ENCODE data around the gene CENPO. TPM values are rescaled to one million over a fixed set of nuclear protein-coding genes. Genes with fewer than 3 reads are reported as not detected.

The CENPO gene
- total RNA-seq, 1 donor from 2014 or later, result 17.5 TPM

DNA sequence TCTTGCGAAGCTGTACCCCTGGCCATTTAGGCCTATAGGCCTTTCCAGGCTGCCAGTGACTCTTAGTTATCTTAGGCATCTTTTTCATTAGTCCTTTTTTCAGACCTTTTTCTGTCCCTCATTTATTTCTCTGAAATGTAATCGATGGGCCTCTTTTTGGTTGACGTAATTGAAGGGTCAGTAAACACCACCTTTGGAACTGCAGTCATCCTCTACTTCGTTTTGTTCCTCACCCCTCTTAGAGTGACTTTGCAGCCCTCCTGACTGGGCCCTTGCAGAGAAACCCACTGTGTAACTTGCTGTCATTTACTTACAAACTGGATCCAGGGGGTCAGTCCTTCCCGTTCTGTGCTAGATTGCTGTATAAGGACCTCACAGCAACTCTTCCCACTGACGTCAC lies 23.2 kb downstream of the CENPO start:
- FAIRE-seq, result no peak
- TF ChIP-seq, protein P1, sequence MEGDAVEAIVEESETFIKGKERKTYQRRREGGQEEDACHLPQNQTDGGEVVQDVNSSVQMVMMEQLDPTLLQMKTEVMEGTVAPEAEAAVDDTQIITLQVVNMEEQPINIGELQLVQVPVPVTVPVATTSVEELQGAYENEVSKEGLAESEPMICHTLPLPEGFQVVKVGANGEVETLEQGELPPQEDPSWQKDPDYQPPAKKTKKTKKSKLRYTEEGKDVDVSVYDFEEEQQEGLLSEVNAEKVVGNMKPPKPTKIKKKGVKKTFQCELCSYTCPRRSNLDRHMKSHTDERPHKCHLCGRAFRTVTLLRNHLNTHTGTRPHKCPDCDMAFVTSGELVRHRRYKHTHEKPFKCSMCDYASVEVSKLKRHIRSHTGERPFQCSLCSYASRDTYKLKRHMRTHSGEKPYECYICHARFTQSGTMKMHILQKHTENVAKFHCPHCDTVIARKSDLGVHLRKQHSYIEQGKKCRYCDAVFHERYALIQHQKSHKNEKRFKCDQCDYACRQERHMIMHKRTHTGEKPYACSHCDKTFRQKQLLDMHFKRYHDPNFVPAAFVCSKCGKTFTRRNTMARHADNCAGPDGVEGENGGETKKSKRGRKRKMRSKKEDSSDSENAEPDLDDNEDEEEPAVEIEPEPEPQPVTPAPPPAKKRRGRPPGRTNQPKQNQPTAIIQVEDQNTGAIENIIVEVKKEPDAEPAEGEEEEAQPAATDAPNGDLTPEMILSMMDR (IDR thresholded peaks at IDR 0.05; ENCODE audit: insufficient read depth, low read depth, low read length), result no peak
- TF ChIP-seq EZH2 (IDR thresholded peaks at IDR 0.05; ENCODE audit: insufficient read depth, low read length), result no peak
- no peak overlapping the region for H3K27ac Mint-ChIP-seq (ENCODE audit: unreplicated experiment)
- peaks cover 14% of the 10 kb centered on the region for H3K4me1 Mint-ChIP-seq (ENCODE audit: low read depth, unreplicated experiment)
- Histone ChIP-seq H3K27me3 (ENCODE audit: insufficient read depth, low read length) (no peaks in the 10 kb centered on the region), H3K27ac (ENCODE audit: low read depth, low read length) (peak overlapping the region; percentile 74), H3K4me3 (ENCODE audit: insufficient read depth, low read depth, low read length) (peak overlapping the region; percentile 7), H3K79me2 (ENCODE audit: insufficient read depth, low read length) (peaks cover 48% of the 10 kb centered on the region), H3K4me2 (ENCODE audit: low read length) (peak overlapping the region; percentile 57), H2AFZ (ENCODE audit: low read depth, low read length) (peak overlapping the region; percentile 6), H3K9me3 (ENCODE audit: insufficient read depth, low read depth, low read length) (no peaks in the 10 kb centered on the region), H4K20me1 (ENCODE audit: insufficient read depth, low read length) (peaks cover 5% of the 10 kb centered on the region), H3K9ac (ENCODE audit: low read length) (peak overlapping the region; percentile 42), H3K4me1 (ENCODE audit: insufficient read depth, low read length) (peaks cover 18% of the 10 kb centered on the region), H3K36me3 (ENCODE audit: insufficient read depth, low read length) (peaks cover 35% of the 10 kb centered on the region)
- H3K36me3 Mint-ChIP-seq (ENCODE audit: low read depth, unreplicated experiment), result peaks cover 17% of the 10 kb centered on the region
- H3K4me3 Mint-ChIP-seq (ENCODE audit: unreplicated experiment), result no peak overlapping the region
- DNase-seq (ENCODE audit: low read depth), result no peak
- H3K9me3 Mint-ChIP-seq (ENCODE audit: unreplicated experiment), result no peaks in the 10 kb centered on the region
- no peaks in the 10 kb centered on the region for H3K27me3 Mint-ChIP-seq (ENCODE audit: low read depth, unreplicated experiment)

GRCh38 chr2:24816884-24817283 lies 23.7 kb downstream of the CENPO start:
- no peaks in the 10 kb centered on the region for H3K9me3 ChIP-seq (ENCODE audit: insufficient read depth, low read depth, low read length)
- H3K4me1 ChIP-seq (ENCODE audit: insufficient read depth, low read length), result peaks cover 18% of the 10 kb centered on the region
- peak overlapping the region; percentile 42 for H3K9ac ChIP-seq (ENCODE audit: low read length)
- Mint-ChIP-seq H3K27ac (ENCODE audit: unreplicated experiment) (peak overlapping the region; percentile 31), H3K36me3 (ENCODE audit: low read depth, unreplicated experiment) (peaks cover 14% of the 10 kb centered on the region), H3K4me1 (ENCODE audit: low read depth, unreplicated experiment) (peaks cover 14% of the 10 kb centered on the region), H3K9me3 (ENCODE audit: unreplicated experiment) (no peaks in the 10 kb centered on the region), H3K4me3 (ENCODE audit: unreplicated experiment) (no peak overlapping the region), H3K27me3 (ENCODE audit: low read depth, unreplicated experiment) (no peaks in the 10 kb centered on the region)
- peaks cover 45% of the 10 kb centered on the region for H3K79me2 ChIP-seq (ENCODE audit: insufficient read depth, low read length)
- H2AFZ ChIP-seq (ENCODE audit: low read depth, low read length), result peak overlapping the region; percentile 6
- no peaks in the 10 kb centered on the region for H3K27me3 ChIP-seq (ENCODE audit: insufficient read depth, low read length)
- FAIRE-seq, result peak; percentile 58
- H3K36me3 ChIP-seq (ENCODE audit: insufficient read depth, low read length), result peaks cover 39% of the 10 kb centered on the region
- TF ChIP-seq, protein P1 (IDR thresholded peaks at IDR 0.05; ENCODE audit: insufficient read depth, low read depth, low read length), result no peak
- TF ChIP-seq EZH2 (IDR thresholded peaks at IDR 0.05; ENCODE audit: insufficient read depth, low read length), result no peak
- H3K4me2 ChIP-seq (ENCODE audit: low read length), result peak overlapping the region; percentile 57
- peak overlapping the region; percentile 74 for H3K27ac ChIP-seq (ENCODE audit: low read depth, low read length)
- peak overlapping the region; percentile 7 for H3K4me3 ChIP-seq (ENCODE audit: insufficient read depth, low read depth, low read length)
- H4K20me1 ChIP-seq (ENCODE audit: insufficient read depth, low read length), result peaks cover 5% of the 10 kb centered on the region
- peak; percentile 93 for DNase-seq (ENCODE audit: low read depth)

GRCh38 chr2:24818721-24819167 lies 25.5 kb downstream of the CENPO start:
- H3K4me1 Mint-ChIP-seq (ENCODE audit: low read depth, unreplicated experiment), result peaks cover 14% of the 10 kb centered on the region
- peak overlapping the region; percentile 6 for H3K4me2 ChIP-seq (ENCODE audit: low read length)
- peaks cover 40% of the 10 kb centered on the region for H3K36me3 ChIP-seq (ENCODE audit: insufficient read depth, low read length)
- no peak overlapping the region for H3K4me3 ChIP-seq (ENCODE audit: insufficient read depth, low read depth, low read length)
- no peaks in the 10 kb centered on the region for H3K27me3 ChIP-seq (ENCODE audit: insufficient read depth, low read length)
- peaks cover 18% of the 10 kb centered on the region for H3K4me1 ChIP-seq (ENCODE audit: insufficient read depth, low read length)
- TF ChIP-seq, protein P1 (IDR thresholded peaks at IDR 0.05; ENCODE audit: insufficient read depth, low read depth, low read length), result no peak
- TF ChIP-seq EZH2 (IDR thresholded peaks at IDR 0.05; ENCODE audit: insufficient read depth, low read length), result no peak
- no peak overlapping the region for H3K27ac Mint-ChIP-seq (ENCODE audit: unreplicated experiment)
- H3K79me2 ChIP-seq (ENCODE audit: insufficient read depth, low read length), result peaks cover 26% of the 10 kb centered on the region
- no peaks in the 10 kb centered on the region for H3K9me3 Mint-ChIP-seq (ENCODE audit: unreplicated experiment)
- FAIRE-seq (no peak), DNase-seq (ENCODE audit: low read depth) (peak; percentile 61)
- H2AFZ ChIP-seq (ENCODE audit: low read depth, low read length), result no peak overlapping the region
- no peaks in the 10 kb centered on the region for H3K27me3 Mint-ChIP-seq (ENCODE audit: low read depth, unreplicated experiment)
- peak overlapping the region; percentile 31 for H3K27ac ChIP-seq (ENCODE audit: low read depth, low read length)
- H3K4me3 Mint-ChIP-seq (ENCODE audit: unreplicated experiment), result no peak overlapping the region
- H4K20me1 ChIP-seq (ENCODE audit: insufficient read depth, low read length), result peaks cover 5% of the 10 kb centered on the region
- H3K9ac ChIP-seq (ENCODE audit: low read length), result no peak overlapping the region
- H3K36me3 Mint-ChIP-seq (ENCODE audit: low read depth, unreplicated experiment), result peaks cover 9% of the 10 kb centered on the region
- no peaks in the 10 kb centered on the region for H3K9me3 ChIP-seq (ENCODE audit: insufficient read depth, low read depth, low read length)
